HepG2 (cell line): Measurements from ENCODE around the gene KIAA0040.

ENCODE experiments used
- CTCF ChIP-seq: sonication (generic); formaldehyde crosslinking; IDR thresholded peaks from 2 replicates; pipeline ENCODE4 v1.5.0; 2020; ENCODE audit warnings: mild to moderate bottlenecking, missing genetic modification reagents, moderate library complexity
- POLR2AphosphoS5 ChIP-seq: IDR thresholded peaks from 2 replicates; pipeline ENCODE4 v1.6.1; 2012; ENCODE audit warnings: low read depth, low read length
- PPARG ChIP-seq: conservative IDR thresholded peaks from 2 replicates; pipeline ENCODE4 v1.6.1; 2016; ENCODE audit warnings: missing biosample characterization, missing genetic modification reagents
- PRDM10 ChIP-seq: sonication (generic); formaldehyde crosslinking; IDR thresholded peaks from 2 replicates; pipeline ENCODE4 v1.4.0; 2020; ENCODE audit warnings: low read depth, missing genetic modification reagents
- SSRP1 ChIP-seq: IDR thresholded peaks from 2 replicates; pipeline ENCODE4 v1.6.1; 2016; ENCODE audit warnings: control low read depth
- TAF1 ChIP-seq: sonication (generic); formaldehyde crosslinking; IDR thresholded peaks from 2 replicates; pipeline ENCODE4 v1.4.0; 2020; ENCODE audit warnings: missing genetic modification reagents
- ZNF709 ChIP-seq: sonication (generic); formaldehyde crosslinking; IDR thresholded peaks from 2 replicates; pipeline ENCODE4 v1.5.0; 2020; ENCODE audit warnings: mild to moderate bottlenecking, missing genetic modification reagents
- TF ChIP-seq, protein P1 (sequence below): sonication (generic); formaldehyde crosslinking; IDR thresholded peaks from 2 replicates; pipeline ENCODE4 v1.4.0; 2020; ENCODE audit warnings: missing genetic modification reagents, borderline replicate concordance

DNA sequence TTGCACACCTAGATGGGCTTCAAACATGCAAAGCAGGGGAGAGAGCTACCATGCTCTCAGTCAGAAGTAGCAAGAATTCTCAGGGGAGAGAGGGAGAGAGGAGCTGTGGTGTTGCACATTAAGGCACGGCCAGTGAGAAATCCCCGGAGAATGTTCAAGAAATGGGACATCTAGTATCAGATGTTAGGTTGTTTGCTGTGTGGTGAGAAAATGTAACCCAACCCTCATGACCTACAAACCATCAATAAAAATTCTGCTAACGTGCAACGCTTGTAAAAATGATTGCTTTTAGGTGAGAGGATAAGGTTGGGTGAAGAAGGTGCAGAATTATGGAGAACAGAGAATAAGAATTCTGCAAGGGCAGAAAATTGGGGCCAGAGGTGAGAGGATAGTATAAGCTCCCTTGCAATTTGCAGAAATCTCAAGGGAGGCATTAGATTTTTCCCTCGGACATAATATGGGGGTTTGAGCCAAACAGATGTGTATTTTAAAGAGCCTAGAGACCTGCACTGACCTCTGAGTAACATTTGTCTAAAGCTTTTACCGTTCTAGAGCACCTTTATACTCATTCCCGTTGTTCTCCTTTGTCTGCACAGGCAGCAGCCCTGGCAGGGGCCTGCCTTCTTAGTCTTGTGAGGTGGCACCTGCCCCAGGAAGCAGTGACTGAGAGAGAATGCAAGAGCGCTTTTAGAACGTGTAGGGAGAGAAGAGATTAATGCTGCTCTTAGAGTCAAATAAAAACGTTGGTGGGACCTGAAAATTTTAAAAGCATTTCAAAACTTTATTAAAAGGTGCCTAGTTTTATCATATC lies 25.4 kb upstream of the KIAA0040 start:
- TF ChIP-seq CTCF (CRISPR knock-in tag) (no peak), TAF1 (no peak), PRDM10 (CRISPR knock-in tag) (no peak), SSRP1 (CRISPR knock-in tag) (no peak), POLR2AphosphoS5 (no peak), PPARG (no peak), ZNF709 (CRISPR knock-in tag) (no peak)
- TF ChIP-seq, protein P1, sequence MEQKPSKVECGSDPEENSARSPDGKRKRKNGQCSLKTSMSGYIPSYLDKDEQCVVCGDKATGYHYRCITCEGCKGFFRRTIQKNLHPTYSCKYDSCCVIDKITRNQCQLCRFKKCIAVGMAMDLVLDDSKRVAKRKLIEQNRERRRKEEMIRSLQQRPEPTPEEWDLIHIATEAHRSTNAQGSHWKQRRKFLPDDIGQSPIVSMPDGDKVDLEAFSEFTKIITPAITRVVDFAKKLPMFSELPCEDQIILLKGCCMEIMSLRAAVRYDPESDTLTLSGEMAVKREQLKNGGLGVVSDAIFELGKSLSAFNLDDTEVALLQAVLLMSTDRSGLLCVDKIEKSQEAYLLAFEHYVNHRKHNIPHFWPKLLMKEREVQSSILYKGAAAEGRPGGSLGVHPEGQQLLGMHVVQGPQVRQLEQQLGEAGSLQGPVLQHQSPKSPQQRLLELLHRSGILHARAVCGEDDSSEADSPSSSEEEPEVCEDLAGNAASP (CRISPR knock-in tag) = no peak
